Glutamatergic neuron (in vitro differentiated cells): Measurements from ENCODE around the gene GRHL3. TPM values are rescaled to one million over a fixed set of nuclear protein-coding genes. Genes with fewer than 3 reads are reported as not detected.

Experiments used
- DNase-seq: peaks from one replicate; pipeline ENCODE4 v3.0.0; 2022
- H3K27ac Mint-ChIP-seq: one replicate; pipeline ENCODE4 v1.8.0; 2020; ENCODE audit warnings: mild to moderate bottlenecking, mixed read lengths, inconsistent platforms; ENCODE audit not compliant: unreplicated experiment
- H3K27me3 Mint-ChIP-seq: one replicate; pipeline ENCODE4 v1.8.0; 2020; ENCODE audit warnings: mild to moderate bottlenecking, moderate library complexity, mixed read lengths, inconsistent platforms; ENCODE audit not compliant: unreplicated experiment
- H3K36me3 Mint-ChIP-seq: one replicate; pipeline ENCODE4 v1.8.0; 2020; ENCODE audit warnings: mild to moderate bottlenecking, mixed read lengths, inconsistent platforms; ENCODE audit not compliant: unreplicated experiment
- H3K4me1 Mint-ChIP-seq: one replicate; pipeline ENCODE4 v1.8.0; 2020; ENCODE audit warnings: mild to moderate bottlenecking, low read depth, mixed read lengths, inconsistent platforms; ENCODE audit not compliant: unreplicated experiment
- H3K4me3 Mint-ChIP-seq: one replicate; pipeline ENCODE4 v1.8.0; 2020; ENCODE audit warnings: mild to moderate bottlenecking, mixed read lengths, inconsistent platforms; ENCODE audit not compliant: unreplicated experiment
- H3K9me3 Mint-ChIP-seq: one replicate; pipeline ENCODE4 v1.8.0; 2020; ENCODE audit warnings: mild to moderate bottlenecking, moderate library complexity, mixed read lengths, inconsistent platforms; ENCODE audit not compliant: unreplicated experiment
- total RNA-seq: library from RNA; stranded (reverse); fragmentation: NEBNext Ultra II Directional; extraction: Animal tissue kit (Norgen Biotek cat#: 25700); gene quantifications from one replicate; pipeline ENCODE4 v1.2.1, GENCODE V29; 2021; ENCODE audit not compliant: unreplicated experiment
- TF ChIP-seq, protein P1 (sequence below): fragments of 200-600 bp; sonication (generic); IDR thresholded peaks from one replicate; pipeline ENCODE4 v1.5.0; 2021; ENCODE audit not compliant: partially characterized antibody, unreplicated experiment

The GRHL3 gene
- total RNA-seq, 1 donor from 2014 or later = 0.37 TPM

DNA sequence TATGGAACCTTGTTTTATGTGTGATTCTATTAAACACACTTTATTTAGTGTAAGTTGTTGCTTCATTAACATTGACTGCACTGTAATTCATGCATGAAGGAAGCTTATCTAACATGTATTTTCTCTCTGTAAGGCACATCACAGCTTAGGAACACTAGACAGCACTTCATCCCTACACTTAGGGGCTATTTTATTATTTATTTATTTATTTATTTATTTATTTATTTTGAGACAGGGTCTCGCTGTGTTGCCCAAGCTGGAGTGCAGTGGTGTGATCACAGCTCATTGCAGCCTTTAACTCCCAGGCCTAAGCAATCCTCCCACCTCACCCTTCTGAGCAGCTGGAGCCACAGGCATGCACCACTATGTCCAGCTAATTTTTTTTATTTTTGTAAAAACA is 30.7 kb upstream of the GRHL3 start:
- DNase-seq = no peak
- H3K27me3 Mint-ChIP-seq = no peaks in the 10 kb centered on the region
- TF ChIP-seq, protein P1, sequence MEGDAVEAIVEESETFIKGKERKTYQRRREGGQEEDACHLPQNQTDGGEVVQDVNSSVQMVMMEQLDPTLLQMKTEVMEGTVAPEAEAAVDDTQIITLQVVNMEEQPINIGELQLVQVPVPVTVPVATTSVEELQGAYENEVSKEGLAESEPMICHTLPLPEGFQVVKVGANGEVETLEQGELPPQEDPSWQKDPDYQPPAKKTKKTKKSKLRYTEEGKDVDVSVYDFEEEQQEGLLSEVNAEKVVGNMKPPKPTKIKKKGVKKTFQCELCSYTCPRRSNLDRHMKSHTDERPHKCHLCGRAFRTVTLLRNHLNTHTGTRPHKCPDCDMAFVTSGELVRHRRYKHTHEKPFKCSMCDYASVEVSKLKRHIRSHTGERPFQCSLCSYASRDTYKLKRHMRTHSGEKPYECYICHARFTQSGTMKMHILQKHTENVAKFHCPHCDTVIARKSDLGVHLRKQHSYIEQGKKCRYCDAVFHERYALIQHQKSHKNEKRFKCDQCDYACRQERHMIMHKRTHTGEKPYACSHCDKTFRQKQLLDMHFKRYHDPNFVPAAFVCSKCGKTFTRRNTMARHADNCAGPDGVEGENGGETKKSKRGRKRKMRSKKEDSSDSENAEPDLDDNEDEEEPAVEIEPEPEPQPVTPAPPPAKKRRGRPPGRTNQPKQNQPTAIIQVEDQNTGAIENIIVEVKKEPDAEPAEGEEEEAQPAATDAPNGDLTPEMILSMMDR = no peak
- no peaks in the 10 kb centered on the region for H3K36me3 Mint-ChIP-seq
- no peak overlapping the region for H3K27ac Mint-ChIP-seq
- no peak overlapping the region for H3K4me3 Mint-ChIP-seq
- no peaks in the 10 kb centered on the region for H3K4me1 Mint-ChIP-seq
- no peaks in the 10 kb centered on the region for H3K9me3 Mint-ChIP-seq

DNA sequence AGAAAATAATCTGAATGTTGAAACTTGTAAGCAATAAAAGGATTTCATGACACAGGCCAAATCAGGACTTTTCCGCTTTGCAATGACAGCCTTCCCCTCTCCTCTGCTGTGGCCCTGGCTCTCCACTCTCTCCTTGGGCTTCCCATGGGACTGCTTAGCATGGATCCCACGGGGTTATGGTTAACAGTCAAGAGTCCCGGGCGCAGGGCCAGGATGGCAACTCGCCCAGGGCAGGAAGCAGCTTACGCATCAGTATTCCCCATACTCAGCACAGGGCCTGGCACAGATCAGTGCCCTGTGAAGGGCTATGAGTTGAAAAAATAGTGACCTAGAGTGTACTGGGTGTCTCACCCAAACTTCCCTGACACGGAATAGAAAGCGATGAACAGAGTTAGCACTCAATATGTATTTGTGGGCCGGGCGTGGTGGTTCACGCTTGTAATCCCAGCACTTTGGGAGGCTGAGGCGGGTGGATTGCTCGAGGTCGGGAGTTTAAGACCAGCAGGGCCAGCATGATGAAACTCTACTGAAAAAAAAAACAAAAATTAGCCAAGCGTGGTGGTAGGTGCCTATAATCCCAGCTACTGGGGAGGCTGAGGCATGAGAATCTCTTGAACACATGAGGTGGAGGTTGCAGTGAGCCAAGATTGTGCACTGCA is 29.1 kb upstream of the GRHL3 start:
- no peak overlapping the region for H3K4me3 Mint-ChIP-seq
- no peaks in the 10 kb centered on the region for H3K9me3 Mint-ChIP-seq
- H3K27me3 Mint-ChIP-seq = no peaks in the 10 kb centered on the region
- H3K36me3 Mint-ChIP-seq = no peaks in the 10 kb centered on the region
- no peaks in the 10 kb centered on the region for H3K4me1 Mint-ChIP-seq
- TF ChIP-seq, protein P1 = no peak
- H3K27ac Mint-ChIP-seq = no peak overlapping the region
- DNase-seq = no peak

DNA sequence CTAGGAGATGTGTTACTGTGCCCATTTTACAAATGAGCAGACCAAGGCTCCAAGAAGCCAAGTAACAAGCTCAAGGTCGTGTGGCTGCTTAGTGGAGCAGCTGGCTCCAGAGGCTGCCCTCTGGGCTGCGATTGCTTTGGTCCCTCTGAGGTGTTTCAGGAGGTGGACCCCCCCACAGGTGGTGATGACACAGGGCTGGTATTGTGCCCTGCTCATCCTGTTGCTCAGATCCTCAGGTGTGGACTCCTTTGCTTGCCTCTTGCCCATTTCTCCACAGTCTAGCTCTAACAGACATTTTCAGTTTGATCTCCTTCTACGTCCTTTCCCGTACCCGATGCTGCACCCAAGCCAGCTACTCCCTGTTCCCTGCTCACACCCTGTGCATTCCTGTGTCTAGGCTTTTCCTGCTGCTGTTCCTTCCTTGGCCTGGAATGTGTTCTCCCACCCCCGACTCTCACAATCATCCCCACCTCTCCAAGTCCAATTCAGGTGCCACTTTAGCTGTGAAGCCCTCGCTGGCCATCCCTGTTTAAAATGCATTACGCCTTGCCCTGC is 28.1 kb upstream of the GRHL3 start:
- H3K9me3 Mint-ChIP-seq = no peaks in the 10 kb centered on the region
- no peak for DNase-seq
- TF ChIP-seq, protein P1 = no peak
- H3K36me3 Mint-ChIP-seq = no peaks in the 10 kb centered on the region
- no peak overlapping the region for H3K4me3 Mint-ChIP-seq
- no peaks in the 10 kb centered on the region for H3K4me1 Mint-ChIP-seq
- no peaks in the 10 kb centered on the region for H3K27me3 Mint-ChIP-seq
- no peak overlapping the region for H3K27ac Mint-ChIP-seq

DNA sequence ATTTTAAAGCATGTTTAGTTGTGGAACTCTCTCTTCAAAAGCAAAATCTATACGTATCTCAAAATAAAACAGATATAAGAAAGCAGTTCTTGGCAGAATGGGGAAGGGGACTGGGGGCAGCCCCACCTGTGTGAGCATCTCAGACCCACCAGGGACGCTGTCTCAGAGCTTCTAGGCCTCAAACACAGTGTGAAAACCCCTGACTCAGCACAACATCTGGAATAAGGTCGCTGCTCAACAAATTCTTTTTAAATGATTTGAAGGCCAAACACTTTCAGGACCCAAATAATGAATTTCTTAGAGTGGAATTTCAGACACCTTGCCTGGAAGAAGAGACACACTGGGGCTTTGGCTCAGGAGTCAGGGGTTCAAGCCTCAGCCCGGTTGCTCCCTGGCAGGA is 27.1 kb upstream of the GRHL3 start:
- H3K36me3 Mint-ChIP-seq = no peaks in the 10 kb centered on the region
- H3K27me3 Mint-ChIP-seq = no peaks in the 10 kb centered on the region
- DNase-seq = no peak
- no peak overlapping the region for H3K27ac Mint-ChIP-seq
- H3K9me3 Mint-ChIP-seq = no peaks in the 10 kb centered on the region
- H3K4me3 Mint-ChIP-seq = no peak overlapping the region
- TF ChIP-seq, protein P1 = no peak
- H3K4me1 Mint-ChIP-seq = no peaks in the 10 kb centered on the region

DNA sequence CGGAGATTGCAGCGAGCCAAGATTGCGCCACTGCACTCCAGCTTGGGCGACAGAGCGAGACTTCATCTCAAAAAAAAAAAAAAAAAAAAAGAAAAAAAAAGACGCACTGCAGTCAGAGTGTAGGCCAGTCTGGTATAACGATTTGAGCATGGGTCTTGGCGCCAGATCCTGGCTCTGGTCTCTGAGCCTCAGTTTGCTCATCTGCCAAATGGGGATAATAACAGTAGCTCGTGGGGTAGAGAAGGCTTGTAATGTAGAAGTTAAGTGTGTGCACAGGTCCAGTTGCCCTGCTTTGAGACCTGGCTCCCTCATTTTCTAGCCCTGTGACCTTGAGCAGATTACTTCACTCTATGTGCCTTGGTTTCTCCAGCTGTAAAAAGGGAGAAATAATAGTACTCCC is 26.3 kb upstream of the GRHL3 start:
- TF ChIP-seq, protein P1 = no peak
- H3K27me3 Mint-ChIP-seq = no peaks in the 10 kb centered on the region

More for the DNA sequence above, 26.3 kb upstream of the GRHL3 start:
- Mint-ChIP-seq H3K27ac (no peak overlapping the region), H3K4me1 (no peaks in the 10 kb centered on the region), H3K9me3 (no peaks in the 10 kb centered on the region), H3K36me3 (no peaks in the 10 kb centered on the region), H3K4me3 (no peak overlapping the region)
- no peak for DNase-seq
